ENCODE measurements around the gene CNIH1.
"Not testable (repeated sequence)": the region's sequence is repeated elsewhere in the genome, so short reads cannot be mapped to it uniquely, and the experiment has no call there.

CNIH1 gene

GRCh38 chr14:54467280-54467679 is 26.1 kb upstream of the CNIH1 start:
- no peaks in the 10 kb centered on the region for H3K9me3 ChIP-seq (ENCODE audit: control insufficient read depth, low read length)
- H3K36me3 ChIP-seq (ENCODE audit: control insufficient read depth, insufficient read depth, low read length) = no peaks in the 10 kb centered on the region
- H3K4me3 ChIP-seq (ENCODE audit: insufficient read depth, low read depth, low read length) = no peak overlapping the region
- H3K4me1 ChIP-seq (ENCODE audit: control insufficient read depth, insufficient read depth, low read length) = no peaks in the 10 kb centered on the region
- no peak overlapping the region for H3K27ac ChIP-seq (ENCODE audit: insufficient read depth, low read depth, low read length, poor library complexity, severe bottlenecking)
- H3K27me3 ChIP-seq (ENCODE audit: control insufficient read depth, insufficient read depth, low read length, poor library complexity, severe bottlenecking) = no peaks in the 10 kb centered on the region

- H3K27me3 ChIP-seq (ENCODE audit: control insufficient read depth, insufficient read depth, low read length, poor library complexity, severe bottlenecking) = no peaks in the 10 kb centered on the region
- WGBS, 2 experiments = 80 to 91% methylated on average over 4 of the region's 4 CpGs
- no peaks in the 10 kb centered on the region for H3K36me3 ChIP-seq (ENCODE audit: control insufficient read depth, insufficient read depth, low read length)
- no peaks in the 10 kb centered on the region for H3K4me1 ChIP-seq (ENCODE audit: control insufficient read depth, insufficient read depth, low read length)
- H3K27ac ChIP-seq (ENCODE audit: insufficient read depth, low read depth, low read length, poor library complexity, severe bottlenecking) = no peak overlapping the region
- H3K4me3 ChIP-seq (ENCODE audit: insufficient read depth, low read depth, low read length) = no peak overlapping the region
- no peaks in the 10 kb centered on the region for H3K9me3 ChIP-seq (ENCODE audit: control insufficient read depth, low read length)
Measured at GRCh38 chr14:54465654-54466053, 24.5 kb upstream of the CNIH1 start.

GRCh38 chr14:54462048-54462447 is 20.9 kb upstream of the CNIH1 start:
- Histone ChIP-seq H3K9me3 (ENCODE audit: control insufficient read depth, low read length) (no peaks in the 10 kb centered on the region), H3K4me3 (ENCODE audit: insufficient read depth, low read depth, low read length) (no peak overlapping the region), H3K4me1 (ENCODE audit: control insufficient read depth, insufficient read depth, low read length) (no peaks in the 10 kb centered on the region), H3K27ac (ENCODE audit: insufficient read depth, low read depth, low read length, poor library complexity, severe bottlenecking) (no peak overlapping the region), H3K36me3 (ENCODE audit: control insufficient read depth, insufficient read depth, low read length) (no peaks in the 10 kb centered on the region), H3K27me3 (ENCODE audit: control insufficient read depth, insufficient read depth, low read length, poor library complexity, severe bottlenecking) (no peaks in the 10 kb centered on the region)
- 90% methylated on average over 5 of the region's 5 CpGs for WGBS, 2 experiments

GRCh38 chr14:54459106-54459505 is 17.9 kb upstream of the CNIH1 start:
- no peaks in the 10 kb centered on the region for H3K36me3 ChIP-seq (ENCODE audit: control insufficient read depth, insufficient read depth, low read length)
- H3K4me1 ChIP-seq (ENCODE audit: control insufficient read depth, insufficient read depth, low read length) = no peaks in the 10 kb centered on the region
- no peaks in the 10 kb centered on the region for H3K27me3 ChIP-seq (ENCODE audit: control insufficient read depth, insufficient read depth, low read length, poor library complexity, severe bottlenecking)
- H3K9me3 ChIP-seq (ENCODE audit: control insufficient read depth, low read length) = no peaks in the 10 kb centered on the region
- no peak overlapping the region for H3K4me3 ChIP-seq (ENCODE audit: insufficient read depth, low read depth, low read length)
- WGBS, 2 experiments = 90 to 93% methylated on average over 3 of the region's 3 CpGs
- no peak overlapping the region for H3K27ac ChIP-seq (ENCODE audit: insufficient read depth, low read depth, low read length, poor library complexity, severe bottlenecking)

- not testable (repeated sequence) for H3K27me3 ChIP-seq (ENCODE audit: control insufficient read depth, insufficient read depth, low read length, poor library complexity, severe bottlenecking); H3K9me3 ChIP-seq (ENCODE audit: control insufficient read depth, low read length); H3K27ac ChIP-seq (ENCODE audit: insufficient read depth, low read depth, low read length, poor library complexity, severe bottlenecking); H3K4me1 ChIP-seq (ENCODE audit: control insufficient read depth, insufficient read depth, low read length); H3K4me3 ChIP-seq (ENCODE audit: insufficient read depth, low read depth, low read length); H3K36me3 ChIP-seq (ENCODE audit: control insufficient read depth, insufficient read depth, low read length)
Measured at GRCh38 chr14:54458536-54458935, 17.4 kb upstream of the CNIH1 start.

GRCh38 chr14:54457609-54457996 is 16.4 kb upstream of the CNIH1 start:
- H3K27ac ChIP-seq (ENCODE audit: insufficient read depth, low read depth, low read length, poor library complexity, severe bottlenecking) = no peak overlapping the region
- H3K27me3 ChIP-seq (ENCODE audit: control insufficient read depth, insufficient read depth, low read length, poor library complexity, severe bottlenecking) = no peaks in the 10 kb centered on the region
- no peaks in the 10 kb centered on the region for H3K36me3 ChIP-seq (ENCODE audit: control insufficient read depth, insufficient read depth, low read length)
- WGBS, 2 experiments = 97 to 98% methylated on average over 2 to 3 of the region's 3 CpGs
- no peak overlapping the region for H3K4me3 ChIP-seq (ENCODE audit: insufficient read depth, low read depth, low read length)
- no peaks in the 10 kb centered on the region for H3K4me1 ChIP-seq (ENCODE audit: control insufficient read depth, insufficient read depth, low read length)
- H3K9me3 ChIP-seq (ENCODE audit: control insufficient read depth, low read length) = no peaks in the 10 kb centered on the region

GRCh38 chr14:54456820-54457608 is 15.8 kb upstream of the CNIH1 start:
- not testable (repeated sequence) for H3K4me1 ChIP-seq (ENCODE audit: control insufficient read depth, insufficient read depth, low read length); H3K4me3 ChIP-seq (ENCODE audit: insufficient read depth, low read depth, low read length); H3K27ac ChIP-seq (ENCODE audit: insufficient read depth, low read depth, low read length, poor library complexity, severe bottlenecking); H3K27me3 ChIP-seq (ENCODE audit: control insufficient read depth, insufficient read depth, low read length, poor library complexity, severe bottlenecking); H3K9me3 ChIP-seq (ENCODE audit: control insufficient read depth, low read length); H3K36me3 ChIP-seq (ENCODE audit: control insufficient read depth, insufficient read depth, low read length)
- 82 to 100% methylated on average over 1 of the region's 1 CpG for WGBS, 2 experiments

GRCh38 chr14:54455363-54455762 is 14.2 kb upstream of the CNIH1 start:
- Histone ChIP-seq H3K36me3 (ENCODE audit: control insufficient read depth, insufficient read depth, low read length) (no peaks in the 10 kb centered on the region), H3K9me3 (ENCODE audit: control insufficient read depth, low read length) (no peaks in the 10 kb centered on the region), H3K27ac (ENCODE audit: insufficient read depth, low read depth, low read length, poor library complexity, severe bottlenecking) (no peak overlapping the region), H3K4me3 (ENCODE audit: insufficient read depth, low read depth, low read length) (no peak overlapping the region), H3K27me3 (ENCODE audit: control insufficient read depth, insufficient read depth, low read length, poor library complexity, severe bottlenecking) (no peaks in the 10 kb centered on the region), H3K4me1 (ENCODE audit: control insufficient read depth, insufficient read depth, low read length) (no peaks in the 10 kb centered on the region)
- WGBS, 2 experiments = 93 to 95% methylated on average over 1 of the region's 1 CpG

GRCh38 chr14:54453990-54454389 is 12.8 kb upstream of the CNIH1 start:
- WGBS, 2 experiments = 89 to 95% methylated on average over 5 of the region's 5 CpGs
- H3K9me3 ChIP-seq (ENCODE audit: control insufficient read depth, low read length); H3K4me1 ChIP-seq (ENCODE audit: control insufficient read depth, insufficient read depth, low read length); H3K36me3 ChIP-seq (ENCODE audit: control insufficient read depth, insufficient read depth, low read length); H3K4me3 ChIP-seq (ENCODE audit: insufficient read depth, low read depth, low read length); H3K27ac ChIP-seq (ENCODE audit: insufficient read depth, low read depth, low read length, poor library complexity, severe bottlenecking); H3K27me3 ChIP-seq (ENCODE audit: control insufficient read depth, insufficient read depth, low read length, poor library complexity, severe bottlenecking): not testable (repeated sequence)

- Histone ChIP-seq H3K4me1 (ENCODE audit: control insufficient read depth, insufficient read depth, low read length) (no peaks in the 10 kb centered on the region), H3K36me3 (ENCODE audit: control insufficient read depth, insufficient read depth, low read length) (no peaks in the 10 kb centered on the region), H3K27me3 (ENCODE audit: control insufficient read depth, insufficient read depth, low read length, poor library complexity, severe bottlenecking) (no peaks in the 10 kb centered on the region), H3K27ac (ENCODE audit: insufficient read depth, low read depth, low read length, poor library complexity, severe bottlenecking) (no peak overlapping the region), H3K9me3 (ENCODE audit: control insufficient read depth, low read length) (no peaks in the 10 kb centered on the region), H3K4me3 (ENCODE audit: insufficient read depth, low read depth, low read length) (no peak overlapping the region)
- 90 to 100% methylated on average over 3 of the region's 3 CpGs for WGBS, 2 experiments
Measured at GRCh38 chr14:54453252-54453651, 12.1 kb upstream of the CNIH1 start.

GRCh38 chr14:54451961-54452360 is 10.8 kb upstream of the CNIH1 start:
- 85 to 92% methylated on average over 3 of the region's 3 CpGs for WGBS, 2 experiments
- H3K36me3 ChIP-seq (ENCODE audit: control insufficient read depth, insufficient read depth, low read length) = no peaks in the 10 kb centered on the region
- H3K9me3 ChIP-seq (ENCODE audit: control insufficient read depth, low read length) = no peaks in the 10 kb centered on the region
- H3K4me3 ChIP-seq (ENCODE audit: insufficient read depth, low read depth, low read length) = no peak overlapping the region
- no peaks in the 10 kb centered on the region for H3K27me3 ChIP-seq (ENCODE audit: control insufficient read depth, insufficient read depth, low read length, poor library complexity, severe bottlenecking)
- no peak overlapping the region for H3K27ac ChIP-seq (ENCODE audit: insufficient read depth, low read depth, low read length, poor library complexity, severe bottlenecking)
- no peaks in the 10 kb centered on the region for H3K4me1 ChIP-seq (ENCODE audit: control insufficient read depth, insufficient read depth, low read length)
